Panc1 (cell line): ENCODE results near the gene SLC17A5. TPM values are rescaled to one million over a fixed set of nuclear protein-coding genes. Genes with fewer than 3 reads are reported as not detected.

Experiments used
- ATAC-seq: fragments of 200-7000 bp; cut with Tn5 transposase; 2 replicates; pipeline ENCODE4 v1.9.1; 2020; ENCODE audit warnings: mild to moderate bottlenecking, moderate library complexity
- BruUV-seq: library from RNA; stranded (reverse); fragments of 400-500 nt; replicated peaks from 2 replicates; lab custom pipeline; 2021; lab: Mats Ljungman, UMichigan
- CTCF ChIA-PET: fragments of 300-600 bp; sonication (Branson Sonifier 250); formaldehyde crosslinking; loops from one replicate; lab custom pipeline; 2022; ENCODE audit warnings: antibody characterized with exemption; lab: Charles Lee
- POLR2A ChIA-PET: fragments of 300-600 bp; sonication (Branson Sonifier 250); formaldehyde crosslinking; loops from one replicate; lab custom pipeline; 2022; ENCODE audit warnings: antibody characterized with exemption; lab: Charles Lee
- DNase-seq: peaks from one replicate; pipeline ENCODE4 v3.0.0-alpha.2; 2010; ENCODE audit warnings: low read depth, low spot score
- H3K27ac ChIP-seq: 2 replicates; pipeline ENCODE4 v1.5.1; 2011; ENCODE audit warnings: mild to moderate bottlenecking, low read length, inconsistent platforms
- H3K27me3 ChIP-seq: fragments of 200-500 bp; sonication (Bioruptor generic); 2 replicates; pipeline ENCODE4 v1.6.0; 2014; ENCODE audit warnings: low read length, inconsistent platforms; ENCODE audit not compliant: control insufficient read depth, insufficient read depth
- H3K36me3 ChIP-seq: fragments of 200-500 bp; sonication (Bioruptor generic); 2 replicates; pipeline ENCODE4 v1.5.1; 2014; ENCODE audit warnings: inconsistent platforms, mild to moderate bottlenecking, low read length, moderate library complexity; ENCODE audit not compliant: control insufficient read depth, insufficient read depth
- H3K4me1 ChIP-seq: 2 replicates; pipeline ENCODE4 v1.5.1; 2011; ENCODE audit warnings: inconsistent platforms, mild to moderate bottlenecking, low read length, moderate library complexity; ENCODE audit not compliant: control insufficient read depth, insufficient read depth
- H3K4me3 ChIP-seq, 2 experiments: 2 replicates each; pipeline ENCODE4 v1.5.1; 2011 to 2012; ENCODE audit warnings: low read depth in 2 of 2, low read length in 2 of 2, mild to moderate bottlenecking in 2 of 2, inconsistent platforms in 1 of 2, moderate library complexity in 1 of 2
- H3K9me3 ChIP-seq: fragments of 200-500 bp; sonication (Bioruptor generic); 2 replicates; pipeline ENCODE4 v1.5.1; 2014; ENCODE audit warnings: low read depth, mild to moderate bottlenecking, inconsistent platforms, low read length, moderate library complexity; ENCODE audit not compliant: control insufficient read depth, insufficient read depth
- CTCF ChIP-seq: fragments of 450-650 bp; IDR thresholded peaks from 2 replicates; pipeline ENCODE4 v1.5.1; 2017; ENCODE audit warnings: mild to moderate bottlenecking
- POLR2AphosphoS5 ChIP-seq: IDR thresholded peaks from 2 replicates; pipeline ENCODE4 v1.6.1; 2012; ENCODE audit warnings: mild to moderate bottlenecking, low read depth, low read length, moderate library complexity
- REST ChIP-seq, 2 experiments: IDR thresholded peaks; 2 replicates each; pipeline ENCODE4 v1.6.1; 2011 to 2012; ENCODE audit warnings: low read depth in 2 of 2, control low read depth in 1 of 2, low read length in 1 of 2, mild to moderate bottlenecking in 1 of 2, moderate library complexity in 1 of 2; ENCODE audit not compliant: insufficient read depth in 1 of 2
- SIN3A ChIP-seq: IDR thresholded peaks from 2 replicates; pipeline ENCODE4 v1.6.1; 2012; ENCODE audit warnings: low read depth, mild to moderate bottlenecking, low read length, moderate library complexity, borderline replicate concordance; ENCODE audit not compliant: insufficient read depth
- TCF7L2 ChIP-seq: IDR thresholded peaks from 2 replicates; pipeline ENCODE4 v1.6.1; 2011; ENCODE audit warnings: mild to moderate bottlenecking, low read depth, low read length, inconsistent platforms
- in situ Hi-C: cut with HindIII; loops from 2 replicates; pipeline ENCODE4 v1.10.0; 2016; ENCODE audit warnings: low sequenced_read_pairs, low pct_unique_long_range_greater_than_20kb
- intact Hi-C: fragments of 100-400 bp; cut with micrococcal nuclease; formaldehyde crosslinking; loops from one replicate; pipeline ENCODE4 v1.10.0; 2022; ENCODE audit not compliant: unreplicated experiment
- total RNA-seq: library from RNA; stranded (reverse); gene quantifications from one replicate; pipeline ENCODE4 v1.2.1, GENCODE V29; 2021; ENCODE audit not compliant: unreplicated experiment

Gene SLC17A5
- total RNA-seq, 1 experiment from 2014 or later: 20.6 TPM

GRCh38 chr6:73644941-73645591 is 8.7 kb downstream of the SLC17A5 start:
- peak; percentile 15; the same call in 1 of the 2 replicates for ATAC-seq
- H3K9me3 ChIP-seq: no peaks in the 10 kb centered on the region
- no peak for DNase-seq
- intact Hi-C loops (no loop called here), in situ Hi-C loops (no loop called here)
- POLR2A ChIA-PET: interaction anchor here (0.6 to 1.2 kb wide), 2 partner anchors 8 to 19 kb away, joined by 4 to 14 read pairs; no protein-coding TSS in a partner anchor
- no peaks in the 10 kb centered on the region for H3K27me3 ChIP-seq
- 0 out of 2 replicates have a peak, but pooled peaks cover 5% of the 10 kb centered on the region for H3K36me3 ChIP-seq
- peak overlapping the region; percentile 47 to 64 for H3K4me3 ChIP-seq
- CTCF ChIA-PET: interaction anchor here (0.7 to 1.0 kb wide), 2 partner anchors 8 to 129 kb away, joined by 3 read pairs; no protein-coding TSS in a partner anchor
- H3K4me1 ChIP-seq: peaks cover 8% of the 10 kb centered on the region; the same call in 1 of the 2 replicates
- TF ChIP-seq SIN3A: no peak
- TF ChIP-seq TCF7L2: no peak
- no peak for TF ChIP-seq REST (IDR thresholded peaks at IDR 0.05; ENCODE audit: insufficient read depth in 1 of 2, low read depth in 2 of 2, low read length in 1 of 2)
- no peak for TF ChIP-seq POLR2AphosphoS5
- TF ChIP-seq CTCF: no peak
- BruUV-seq: TSS peak; percentile 17
- H3K27ac ChIP-seq: peak overlapping the region; percentile 78

- no TSS peak for BruUV-seq
- POLR2A ChIA-PET: interaction anchor here (0.6 to 1.2 kb wide), 2 partner anchors 9 to 57 kb away, joined by 4 to 7 read pairs; no protein-coding TSS in a partner anchor
- in situ Hi-C loops: no loop called here
- Histone ChIP-seq H3K9me3 (no peaks in the 10 kb centered on the region), H3K4me1 (peaks cover 8% of the 10 kb centered on the region; the same call in 1 of the 2 replicates), H3K4me3 (no peak overlapping the region), H3K36me3 (0 out of 2 replicates have a peak, but pooled peaks cover 5% of the 10 kb centered on the region), H3K27ac (no peak overlapping the region; the same call in 1 of the 2 replicates), H3K27me3 (no peaks in the 10 kb centered on the region)
- intact Hi-C loops: no loop called here
- no peak for DNase-seq
- no peak for TF ChIP-seq REST (IDR thresholded peaks at IDR 0.05; ENCODE audit: insufficient read depth in 1 of 2, low read depth in 2 of 2, low read length in 1 of 2)
- no peak for TF ChIP-seq TCF7L2
- no peak for TF ChIP-seq POLR2AphosphoS5
- no peak for TF ChIP-seq CTCF
- TF ChIP-seq SIN3A: no peak
- no peak for ATAC-seq
- CTCF ChIA-PET: interaction anchor here (1.0 kb wide), 1 partner anchor 9 kb away, joined by 3 read pairs; no protein-coding TSS in a partner anchor
Measured at GRCh38 chr6:73644030-73644429, 9.8 kb downstream of the SLC17A5 start.
